Measurements from ENCODE around the gene TMEM132D. TPM values are rescaled to one million over a fixed set of nuclear protein-coding genes. Genes with fewer than 3 reads are reported as not detected.

The TMEM132D gene
- total and polyA plus RNA-seq, 2 of the 8 experiments (the other 6 are each of a cell fraction or from before 2014, with no cell fraction given): 3.5 to 10.1 TPM

- TF ChIP-seq GABPA (IDR thresholded peaks at IDR 0.05; ENCODE audit: borderline replicate concordance, insufficient read depth, low read length): no peak
- no peak for TF ChIP-seq CEBPB (IDR thresholded peaks at IDR 0.05; ENCODE audit: low read depth, low read length)
- TF ChIP-seq RAD21 (IDR thresholded peaks at IDR 0.05 in 1 of 2, conservative IDR thresholded peaks at IDR 0.05 in 1 of 2; ENCODE audit: low read depth in 2 of 2, low read length in 2 of 2): no peak
- no peak for TF ChIP-seq CTCF (IDR thresholded peaks at IDR 0.05; ENCODE audit: control extremely low read depth in 1 of 3, insufficient read depth in 1 of 3, low read depth in 1 of 3, low read length in 3 of 3)
- TF ChIP-seq SIRT6 (IDR thresholded peaks at IDR 0.05; ENCODE audit: low read length): no peak
Observed at GRCh38 chr12:129080391-129080790, 823.4 kb downstream of the TMEM132D start (continued).

All from H1 (cell line).